Stimulated activated CD8-positive, alpha-beta memory T cell treated with anti-CD3 and anti-CD28 coated beads, Interleukin-15, amount 100 ng/mL, for 4 hours (primary cell): ENCODE results near the gene PTPA.

Source experiments
- DNase-seq, 2 donors: peaks; one replicate each; pipeline ENCODE4 v3.0.0-alpha.2; 2020; ENCODE audit warnings: low read depth in 2 of 2

PTPA gene

DNA sequence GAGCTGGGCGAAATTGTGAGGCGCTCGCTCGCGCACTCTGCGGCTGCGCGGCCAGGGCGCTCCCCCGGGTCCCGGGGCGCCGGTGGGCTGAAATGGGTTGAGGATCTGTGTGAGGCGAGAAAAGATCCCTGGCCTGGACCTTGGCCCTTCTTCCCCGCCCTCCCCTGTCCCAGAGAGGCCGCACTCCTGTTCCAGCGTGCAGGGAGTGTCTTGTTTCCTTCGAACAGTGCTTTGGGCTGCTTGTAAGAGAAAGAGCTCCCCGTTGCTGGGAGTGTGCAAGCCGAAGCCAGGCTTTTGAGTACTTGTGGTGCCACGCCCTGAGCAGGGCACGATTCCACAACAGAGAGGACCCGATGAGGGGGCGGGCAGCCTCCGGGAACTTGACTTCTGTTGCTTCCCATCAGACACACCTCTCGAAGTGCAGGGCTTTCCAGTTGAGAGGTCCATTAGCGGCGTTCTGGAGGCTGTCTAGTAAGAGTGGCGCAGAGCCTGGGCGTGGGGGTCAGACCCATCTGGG is 29.8 kb upstream of the PTPA start:
- DNase-seq = no peak

DNA sequence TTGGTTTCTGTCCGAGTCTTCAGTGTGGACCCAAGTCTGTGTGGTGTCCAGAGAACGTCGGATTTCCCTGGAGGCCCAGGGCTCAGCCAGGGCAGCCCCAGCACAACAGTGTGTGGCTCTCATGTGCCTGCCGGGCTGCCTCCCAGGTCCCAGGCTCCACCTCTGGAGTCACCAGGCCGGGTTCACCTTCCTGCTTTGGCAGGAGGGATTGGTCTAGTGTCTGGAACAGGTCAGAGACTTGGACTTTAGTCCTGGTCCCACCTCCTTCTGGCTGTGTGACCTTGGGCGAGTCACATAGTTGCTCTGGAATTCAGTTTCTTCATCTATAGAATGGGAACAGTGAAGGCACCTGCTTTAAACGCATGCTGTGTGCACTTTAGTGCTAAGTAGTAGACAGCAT is 27.1 kb upstream of the PTPA start:
- DNase-seq = no peak

DNA sequence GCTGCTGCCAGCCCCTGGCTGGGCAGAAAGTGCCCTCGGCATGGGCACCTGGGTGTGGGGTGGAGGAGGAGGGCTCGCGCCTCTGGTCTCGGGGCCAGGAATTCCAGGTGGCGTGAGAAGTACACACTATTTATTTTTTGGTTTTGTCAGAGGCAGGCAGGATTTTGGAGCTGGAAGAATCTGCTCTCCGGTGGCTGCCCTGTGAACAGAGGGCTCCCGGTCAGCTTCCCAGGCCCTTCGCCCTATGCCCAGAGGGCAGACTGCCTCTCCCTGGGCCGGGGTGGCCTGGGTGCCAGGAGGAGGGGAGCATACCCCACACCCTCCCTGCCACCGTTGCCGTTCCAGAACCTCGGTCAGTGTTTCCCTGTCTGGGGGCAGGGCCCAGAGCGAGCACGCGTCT is 22.0 kb upstream of the PTPA start:
- no peak for DNase-seq

GRCh38 chr9:129093602-129094386 is 17.4 kb upstream of the PTPA start:
- no peak for DNase-seq

DNA sequence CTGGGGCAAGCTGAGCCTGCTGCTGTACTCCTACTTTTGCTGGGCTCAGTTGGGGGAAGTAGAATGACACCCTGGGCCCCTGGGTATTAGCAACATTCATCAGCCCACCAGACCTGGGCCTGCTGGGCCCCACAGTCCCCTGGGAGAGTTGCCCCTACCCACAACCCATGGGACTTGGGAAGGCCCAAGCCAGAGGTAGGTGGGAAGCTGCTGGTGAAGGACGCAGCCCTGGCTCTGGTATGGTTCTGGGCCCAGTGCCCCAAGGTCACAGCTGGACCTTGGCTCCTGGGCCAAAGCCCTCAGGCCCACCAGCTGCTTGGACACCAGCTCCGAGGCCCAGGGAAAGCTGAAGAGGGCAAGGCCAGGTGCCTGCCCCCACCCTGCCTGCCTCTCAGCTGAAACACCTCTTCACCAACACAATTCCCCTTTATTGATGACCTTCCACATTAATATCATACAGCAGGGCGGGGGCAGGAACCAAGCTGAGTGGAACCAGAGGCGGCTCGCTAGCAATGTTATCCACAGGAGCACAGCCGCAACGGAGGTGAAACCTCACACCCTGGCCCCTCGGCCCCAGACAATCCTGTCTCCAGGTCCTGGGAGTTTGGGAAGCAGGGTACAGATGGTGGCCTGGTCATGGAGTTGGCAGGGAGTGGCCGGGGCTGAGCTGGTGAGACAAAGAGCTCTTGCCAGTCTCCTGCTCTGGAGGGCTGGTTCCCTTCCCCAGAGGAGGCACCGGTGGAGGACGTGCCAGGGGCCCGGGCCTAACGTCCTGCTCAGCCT is 16.6 kb upstream of the PTPA start:
- DNase-seq = no peak

DNA sequence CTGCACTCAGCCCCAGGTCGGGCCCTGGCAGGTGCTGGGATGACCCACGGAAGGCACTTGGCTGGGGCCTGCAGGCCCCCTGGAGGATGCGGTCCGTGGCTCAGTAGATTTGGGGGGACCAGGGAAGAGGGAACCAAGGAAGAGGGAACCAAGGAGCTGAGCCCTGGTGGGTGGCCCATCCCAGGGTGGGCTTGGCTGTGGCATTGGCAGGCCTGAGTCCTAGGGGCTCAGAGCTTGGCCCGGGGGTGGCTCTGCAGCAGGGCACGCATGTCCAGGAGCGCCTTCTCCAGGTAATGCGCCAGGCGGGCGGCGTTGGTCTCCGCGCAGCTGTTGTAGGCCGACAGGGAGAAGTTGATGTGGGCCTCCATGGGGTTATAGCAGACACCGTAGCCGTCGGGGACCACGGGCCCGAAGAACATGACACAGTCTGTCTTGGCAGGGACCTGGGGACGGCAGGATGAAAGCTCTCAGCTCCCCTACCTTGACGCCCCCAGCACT is 16.0 kb upstream of the PTPA start:
- no peak for DNase-seq

- DNase-seq = no peak
Measured at GRCh38 chr9:129095908-129096307, 15.3 kb upstream of the PTPA start.

DNA sequence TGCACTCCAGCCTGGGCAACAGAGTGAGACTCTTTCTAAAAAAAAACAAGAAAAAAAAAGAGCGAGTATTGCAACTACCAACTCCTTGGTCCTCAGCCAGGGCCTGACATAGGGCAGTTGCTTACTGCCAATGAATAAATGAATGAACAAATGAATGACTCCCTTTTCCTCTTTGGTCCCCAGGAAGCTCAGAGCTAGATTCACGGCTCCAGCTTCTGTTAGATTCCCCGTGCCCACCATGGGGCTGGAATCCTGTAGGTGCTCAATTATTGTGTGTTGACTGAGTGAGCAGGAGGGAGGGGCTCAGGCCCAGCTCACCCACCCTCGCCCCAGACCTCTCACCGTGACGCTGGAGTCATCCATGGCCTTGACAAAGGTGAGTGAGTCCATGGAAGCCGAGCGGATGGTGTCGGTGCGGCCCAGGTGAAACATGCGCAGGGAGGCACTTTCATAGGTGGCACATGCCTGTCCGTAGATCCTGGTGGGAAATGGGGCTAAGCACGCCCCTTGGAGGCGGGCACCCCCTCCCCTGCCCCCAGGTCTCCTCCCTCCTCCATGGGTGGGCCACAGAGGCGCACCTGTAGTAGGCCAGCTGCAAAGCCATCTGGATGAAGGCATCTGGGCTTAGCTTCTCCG is 13.4 kb upstream of the PTPA start:
- no peak for DNase-seq

GRCh38 chr9:129098328-129098727 is 12.9 kb upstream of the PTPA start:
- DNase-seq = no peak

DNA sequence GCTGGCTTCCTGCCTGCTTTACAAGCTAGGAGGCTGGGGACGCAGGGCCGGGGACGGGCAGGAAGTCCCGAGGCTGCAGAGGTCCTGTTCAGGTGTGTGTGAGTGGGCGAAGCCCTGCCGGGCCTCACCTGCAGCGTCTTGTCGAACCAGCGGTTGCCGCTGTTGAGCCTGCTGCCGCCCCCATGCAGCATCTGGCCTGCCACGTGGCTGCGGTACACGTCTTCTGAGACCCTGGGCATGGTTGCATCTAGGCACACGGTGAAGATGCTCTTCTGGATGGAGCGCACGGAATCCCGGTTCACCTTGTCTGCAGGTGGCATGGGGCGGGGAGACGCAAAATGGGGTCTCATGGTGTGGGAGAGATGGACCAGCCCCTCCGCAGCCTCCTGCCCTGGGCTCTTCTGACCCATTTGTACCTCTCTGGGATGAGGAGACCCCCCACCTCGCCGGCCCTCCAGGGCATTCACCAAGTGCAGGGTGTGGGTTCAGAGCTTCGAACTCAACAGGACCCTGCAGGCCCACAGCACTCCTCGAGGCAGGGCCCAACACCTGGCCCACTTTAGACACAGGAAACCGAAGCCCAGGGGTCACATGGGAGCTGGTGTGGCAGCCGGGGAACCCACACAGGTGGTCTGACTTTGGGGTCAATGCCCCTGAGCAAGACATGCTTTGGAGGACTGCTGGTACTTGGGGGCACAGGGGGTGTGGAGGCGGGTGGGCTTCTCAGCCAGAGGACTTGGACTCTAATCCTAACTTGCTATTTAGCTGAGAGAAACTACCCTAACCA is 10.6 kb upstream of the PTPA start:
- DNase-seq = no peak

DNA sequence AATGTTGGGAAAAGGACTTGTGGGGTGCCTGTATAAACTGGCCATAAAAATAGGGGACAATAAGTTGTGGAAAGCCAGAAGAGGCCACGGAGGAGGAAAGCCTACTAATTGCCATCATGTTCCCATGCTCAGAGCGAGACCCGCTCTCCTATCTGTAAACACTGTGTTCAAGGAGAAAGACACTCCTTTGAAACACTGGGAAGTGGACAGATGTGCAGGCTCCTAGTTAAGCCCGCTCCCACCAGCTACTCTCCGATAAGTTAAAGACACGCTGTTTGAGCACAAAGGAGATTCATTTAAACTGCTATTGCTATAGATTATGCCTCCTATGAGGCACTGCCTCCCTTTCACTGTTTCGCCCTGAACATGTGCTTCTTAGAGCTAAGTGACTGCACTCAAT is 9.9 kb upstream of the PTPA start:
- no peak for DNase-seq

- DNase-seq = no peak
Measured at GRCh38 chr9:129102095-129102525, 9.1 kb upstream of the PTPA start.

DNA sequence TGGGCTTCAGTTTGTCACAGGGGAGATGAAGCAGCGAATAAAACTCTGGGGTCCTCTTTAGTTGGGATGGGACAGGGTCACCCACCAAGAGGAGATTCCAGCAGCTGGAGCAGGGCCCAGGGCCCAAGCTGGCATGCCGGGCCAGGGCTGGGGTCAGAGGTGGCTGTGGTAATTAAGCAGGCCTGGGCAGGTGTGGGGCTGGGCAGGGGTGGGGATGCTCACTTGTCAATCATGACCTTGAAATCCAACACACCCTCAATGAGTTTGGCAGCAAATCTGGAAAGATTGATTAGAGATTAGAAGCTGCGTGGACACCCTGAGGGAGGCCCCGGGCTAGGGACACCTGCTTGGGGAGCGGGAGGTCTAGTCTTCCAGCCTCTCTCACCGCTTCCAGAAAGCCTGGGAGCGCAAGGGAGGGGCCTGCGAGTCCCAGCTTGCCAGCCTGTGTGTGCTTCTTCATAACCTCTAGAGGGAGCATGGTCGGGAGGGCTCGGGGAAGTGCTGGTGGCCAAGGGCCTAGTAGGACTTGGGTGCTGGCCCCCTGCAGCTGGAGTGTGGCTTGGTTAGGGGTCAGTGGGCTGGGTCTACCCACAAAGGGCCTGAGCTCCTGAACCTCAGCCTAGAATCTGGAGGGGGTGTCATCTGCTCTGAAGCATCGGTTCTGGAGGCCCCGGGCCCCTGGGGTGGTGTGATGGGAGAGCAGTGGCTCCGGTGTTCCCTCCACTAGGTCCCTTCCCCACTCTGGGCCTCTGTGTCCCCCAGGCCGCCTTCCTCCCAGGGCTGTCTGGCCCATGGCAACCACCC is 8.2 kb upstream of the PTPA start:
- DNase-seq = no peak

GRCh38 chr9:129103595-129103965 is 7.6 kb upstream of the PTPA start:
- no peak for DNase-seq

DNA sequence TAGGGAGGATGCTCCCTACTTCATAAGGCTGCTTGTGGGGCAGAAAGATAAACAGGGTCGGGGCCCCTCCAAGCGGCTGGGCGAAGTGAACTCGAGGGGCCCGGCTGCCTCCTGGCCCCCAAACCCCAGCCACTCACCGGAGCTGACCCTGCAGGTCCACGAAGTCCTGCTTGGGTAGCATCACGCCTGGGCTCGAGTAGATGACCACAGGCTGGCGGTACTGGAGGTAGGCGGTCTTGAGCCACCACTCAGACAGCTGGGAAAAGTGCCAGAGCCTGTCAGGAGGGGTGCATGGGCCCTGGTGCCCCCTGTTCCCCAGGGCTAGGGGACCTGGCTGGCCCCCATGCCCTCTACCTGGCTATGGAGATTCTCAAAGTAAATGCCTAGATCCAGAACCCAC is 7.2 kb upstream of the PTPA start:
- DNase-seq = no peak

- DNase-seq = no peak
Measured at GRCh38 chr9:129105857-129106694, 5.1 kb upstream of the PTPA start.

DNA sequence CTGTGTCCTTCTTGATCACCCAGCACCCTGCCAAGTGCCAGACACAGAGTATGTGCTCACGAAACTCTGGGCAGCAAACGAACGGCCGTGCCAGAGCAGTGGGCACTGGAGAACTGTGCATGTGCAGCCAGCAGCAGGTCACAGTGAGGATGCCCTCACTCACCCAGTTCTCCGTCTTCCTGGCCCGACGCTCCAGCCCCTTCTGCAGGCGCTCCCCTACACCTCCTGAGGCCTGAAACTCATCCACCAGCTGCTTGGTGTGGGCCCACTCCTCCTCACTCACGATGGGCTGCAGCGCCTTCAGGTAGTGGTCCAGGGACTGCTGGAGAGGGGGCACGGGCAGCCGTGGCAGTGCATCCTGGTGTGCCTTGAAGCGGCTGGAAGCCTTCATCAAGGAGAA is 3.6 kb upstream of the PTPA start:
- no peak for DNase-seq

DNA sequence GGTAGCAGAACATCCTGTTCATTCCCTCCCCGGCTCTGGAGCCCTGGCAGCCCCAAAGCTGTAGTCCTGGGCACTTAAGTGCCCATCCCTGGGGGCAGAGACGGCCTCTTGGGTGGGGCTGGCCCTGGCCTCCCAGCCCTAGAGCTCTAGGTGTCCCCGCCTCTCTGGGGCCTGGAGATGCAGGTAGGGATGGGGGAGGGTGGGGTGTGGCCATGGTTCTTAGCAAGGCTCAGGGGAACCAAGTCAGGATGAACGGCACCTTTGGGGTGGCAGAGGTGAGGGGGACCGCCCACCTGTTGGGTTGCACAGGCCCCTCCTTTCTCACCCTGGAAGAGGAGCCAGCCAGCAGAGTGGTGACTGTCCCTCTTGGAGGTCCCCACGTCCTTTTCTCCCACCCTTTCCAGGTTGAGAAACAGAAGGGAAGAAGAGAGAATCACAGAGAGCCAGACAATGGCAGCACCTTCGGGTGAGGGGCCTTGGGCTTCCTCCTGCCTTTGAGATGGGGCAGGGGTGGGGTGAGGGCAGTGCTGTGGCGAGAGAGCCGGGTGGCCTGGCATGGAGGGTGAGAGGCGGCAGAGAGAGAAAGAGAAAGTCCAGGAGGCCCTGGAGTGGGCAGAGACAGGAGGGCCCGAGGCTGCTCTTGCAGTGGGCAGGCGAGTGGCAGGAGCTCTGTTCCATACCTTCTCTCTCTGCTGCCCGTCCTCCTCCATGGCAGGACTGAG is 3.0 kb upstream of the PTPA start:
- DNase-seq = no peak
